ENCODE data around the gene BTD.
A peak's percentile ranks its signal among the peaks of the same experiment; 100 is the strongest.

The BTD gene

DNA sequence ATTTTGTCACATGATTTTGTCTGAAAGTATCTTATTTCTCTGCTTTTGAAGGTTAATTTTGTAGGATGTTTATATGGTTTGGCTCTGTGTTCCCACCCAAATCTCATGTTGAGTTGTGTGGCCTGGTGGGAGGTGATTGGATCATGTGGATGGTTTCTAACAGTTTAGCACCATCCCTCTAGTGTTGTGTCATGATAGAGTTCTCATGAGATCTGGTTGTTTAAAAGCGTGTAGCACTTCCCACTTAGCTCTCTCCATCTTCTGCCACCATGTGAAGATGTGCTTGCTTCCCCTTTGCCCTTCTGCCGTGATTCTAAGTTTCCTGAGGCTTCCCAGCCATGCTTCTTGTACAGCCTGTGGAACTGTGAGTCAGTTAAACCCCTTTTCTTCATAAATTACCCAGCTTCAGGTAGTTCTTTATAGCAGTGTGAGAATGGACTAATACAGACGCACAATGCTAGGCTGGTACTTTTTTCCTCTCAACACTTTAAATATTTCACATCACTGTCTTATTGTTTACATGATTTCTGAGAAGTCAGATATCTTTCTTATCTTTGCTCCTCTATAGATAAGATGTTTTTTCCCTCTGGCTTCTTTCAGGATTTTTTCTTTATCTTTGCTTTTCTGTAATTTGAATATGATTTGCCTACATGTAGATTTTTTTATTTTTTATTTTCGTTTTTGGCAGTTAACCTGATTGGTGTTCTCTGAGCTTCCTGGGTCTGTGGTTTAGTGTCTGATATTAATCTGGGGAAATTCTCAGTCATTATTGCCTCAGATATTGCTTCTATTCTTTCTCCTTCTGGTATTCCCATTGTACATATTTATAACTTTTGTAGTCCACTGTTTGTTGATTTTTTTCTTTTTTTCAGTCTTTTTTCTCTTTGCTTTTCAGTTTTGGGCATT is 22.2 kb downstream of the BTD start:
- TF ChIP-seq SIN3A (IDR thresholded peaks at IDR 0.05; ENCODE audit: borderline replicate concordance, insufficient read depth, low read length) (no peak), POLR2AphosphoS5 (IDR thresholded peaks at IDR 0.05; ENCODE audit: low read depth, low read length) (no peak), REST (IDR thresholded peaks at IDR 0.05; ENCODE audit: insufficient read depth in 1 of 2, low read depth in 2 of 2, low read length in 2 of 2) (no peak), FOXP2 (optimal IDR thresholded peaks at IDR 0.05; ENCODE audit: borderline replicate concordance, extremely low read depth, extremely low read length, insufficient read depth) (no peak), TAF1 (IDR thresholded peaks at IDR 0.05; ENCODE audit: borderline replicate concordance, insufficient read depth, low read length) (no peak)

- TF ChIP-seq TAF1 (IDR thresholded peaks at IDR 0.05; ENCODE audit: borderline replicate concordance, insufficient read depth, low read length): no peak
- no peak for TF ChIP-seq FOXP2 (optimal IDR thresholded peaks at IDR 0.05; ENCODE audit: borderline replicate concordance, extremely low read depth, extremely low read length, insufficient read depth)
- no peak for TF ChIP-seq SIN3A (IDR thresholded peaks at IDR 0.05; ENCODE audit: borderline replicate concordance, insufficient read depth, low read length)
- no peak for TF ChIP-seq POLR2AphosphoS5 (IDR thresholded peaks at IDR 0.05; ENCODE audit: low read depth, low read length)
- TF ChIP-seq REST (IDR thresholded peaks at IDR 0.05; ENCODE audit: insufficient read depth in 1 of 2, low read depth in 2 of 2, low read length in 2 of 2): no peak
These were observed 27.4 kb downstream of the BTD start for GRCh38 chr3:15628967-15629366.

GRCh38 chr3:15629860-15630597 is 28.5 kb downstream of the BTD start:
- TF ChIP-seq REST (IDR thresholded peaks at IDR 0.05; ENCODE audit: insufficient read depth in 1 of 2, low read depth in 2 of 2, low read length in 2 of 2) (no peak), FOXP2 (optimal IDR thresholded peaks at IDR 0.05; ENCODE audit: borderline replicate concordance, extremely low read depth, extremely low read length, insufficient read depth) (no peak), POLR2AphosphoS5 (IDR thresholded peaks at IDR 0.05; ENCODE audit: low read depth, low read length) (no peak), TAF1 (IDR thresholded peaks at IDR 0.05; ENCODE audit: borderline replicate concordance, insufficient read depth, low read length) (no peak), SIN3A (IDR thresholded peaks at IDR 0.05; ENCODE audit: borderline replicate concordance, insufficient read depth, low read length) (no peak)

GRCh38 chr3:15630646-15631350 is 29.3 kb downstream of the BTD start:
- TF ChIP-seq FOXP2 (optimal IDR thresholded peaks at IDR 0.05; ENCODE audit: borderline replicate concordance, extremely low read depth, extremely low read length, insufficient read depth) (peak; percentile 23), TAF1 (IDR thresholded peaks at IDR 0.05; ENCODE audit: borderline replicate concordance, insufficient read depth, low read length) (no peak), POLR2AphosphoS5 (IDR thresholded peaks at IDR 0.05; ENCODE audit: low read depth, low read length) (no peak), SIN3A (IDR thresholded peaks at IDR 0.05; ENCODE audit: borderline replicate concordance, insufficient read depth, low read length) (0 out of 2 replicates have a peak, but pooled peaks have one; percentile 22), REST (IDR thresholded peaks at IDR 0.05; ENCODE audit: insufficient read depth in 1 of 2, low read depth in 2 of 2, low read length in 2 of 2) (no peak)
